Testis (tissue), 3 donors: ENCODE data around the gene SLC46A2. TPM values are rescaled to one million over a fixed set of nuclear protein-coding genes. Genes with fewer than 3 reads are reported as not detected.

Experiments
- DNase-seq: peaks from one replicate; pipeline ENCODE4 v3.0.0-alpha.2; 2019
- H3K27ac ChIP-seq, 2 donors: fragments of 200-600 bp; sonication (generic); one replicate each; pipeline ENCODE4 v1.5.1; 2019
- H3K27me3 ChIP-seq: fragments of 200-600 bp; sonication (generic); one replicate; pipeline ENCODE4 v1.5.1; 2019
- H3K36me3 ChIP-seq: fragments of 200-600 bp; sonication (generic); one replicate; pipeline ENCODE4 v1.5.1; 2017; ENCODE audit warnings: low read depth; ENCODE audit errors: missing control alignments
- H3K4me1 ChIP-seq: fragments of 200-600 bp; sonication (generic); one replicate; pipeline ENCODE4 v1.5.1; 2019
- H3K4me3 ChIP-seq, 2 donors: fragments of 200-600 bp; sonication (generic); one replicate each; pipeline ENCODE4 v1.5.1; 2017 to 2019
- H3K9me3 ChIP-seq: fragments of 200-600 bp; sonication (generic); one replicate; pipeline ENCODE4 v1.5.1; 2017
- POLR2A ChIP-seq: fragments of 450-650 bp; IDR thresholded peaks from one replicate; pipeline ENCODE4 v1.6.1; 2017; ENCODE audit warnings: antibody characterized with exemption, mild to moderate bottlenecking, moderate library complexity
- WGBS, 2 donors: methylation state at CpG; one replicate each; pipeline ENCODE4 v1.1.5; 2018; 5-methylcytosine and 5-hydroxymethylcytosine counted together
- intact Hi-C: fragments of 100-400 bp; cut with DNase I; formaldehyde crosslinking; loops from one replicate; pipeline ENCODE4 v1.15.1; 2023; ENCODE audit warnings: low total_unique reads
- polyA plus RNA-seq: library from polyadenylated mRNA; stranded (reverse); fragments of 350-450 nt; fragmentation: Illumina TruSeq; extraction: RNeasy Lipid Tissue Mini Kit (QIAGEN cat#74804); gene quantifications from one replicate; pipeline ENCODE4 v1.2.3, GENCODE V29; 2014; ENCODE audit warnings: low read depth, low replicate concordance; ENCODE audit not compliant: insufficient read depth
- total RNA-seq, 2 donors: library from RNA; depleted of rRNA; stranded (reverse); fragments of >200 nt; gene quantifications; one replicate each; pipeline ENCODE4 v1.2.3, GENCODE V29; 2016
- TF ChIP-seq, protein P1 (sequence below), 3 experiments: fragments of 450-650 bp in 2 of 3; fragments of 200-600 bp in 1 of 3; sonication (generic) in 1 of 3; IDR thresholded peaks; one replicate each; pipeline ENCODE4 v1.5.1; 2016 to 2019; ENCODE audit warnings: antibody characterized with exemption in 3 of 3, mild to moderate bottlenecking in 2 of 3, moderate library complexity in 1 of 3

The SLC46A2 gene
- total and polyA plus RNA-seq, 3 donors from 2014 or later, result 1.4 to 2.4 (median 1.9) TPM

GRCh38 chr9:112921549-112921948 is 30.9 kb upstream of the SLC46A2 start:
- no peak overlapping the region for H3K27ac ChIP-seq
- TF ChIP-seq, protein P1, sequence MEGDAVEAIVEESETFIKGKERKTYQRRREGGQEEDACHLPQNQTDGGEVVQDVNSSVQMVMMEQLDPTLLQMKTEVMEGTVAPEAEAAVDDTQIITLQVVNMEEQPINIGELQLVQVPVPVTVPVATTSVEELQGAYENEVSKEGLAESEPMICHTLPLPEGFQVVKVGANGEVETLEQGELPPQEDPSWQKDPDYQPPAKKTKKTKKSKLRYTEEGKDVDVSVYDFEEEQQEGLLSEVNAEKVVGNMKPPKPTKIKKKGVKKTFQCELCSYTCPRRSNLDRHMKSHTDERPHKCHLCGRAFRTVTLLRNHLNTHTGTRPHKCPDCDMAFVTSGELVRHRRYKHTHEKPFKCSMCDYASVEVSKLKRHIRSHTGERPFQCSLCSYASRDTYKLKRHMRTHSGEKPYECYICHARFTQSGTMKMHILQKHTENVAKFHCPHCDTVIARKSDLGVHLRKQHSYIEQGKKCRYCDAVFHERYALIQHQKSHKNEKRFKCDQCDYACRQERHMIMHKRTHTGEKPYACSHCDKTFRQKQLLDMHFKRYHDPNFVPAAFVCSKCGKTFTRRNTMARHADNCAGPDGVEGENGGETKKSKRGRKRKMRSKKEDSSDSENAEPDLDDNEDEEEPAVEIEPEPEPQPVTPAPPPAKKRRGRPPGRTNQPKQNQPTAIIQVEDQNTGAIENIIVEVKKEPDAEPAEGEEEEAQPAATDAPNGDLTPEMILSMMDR (IDR thresholded peaks at IDR 0.05), result peak; percentile 20 to 33 (median 24)
- no peak for TF ChIP-seq POLR2A
- H3K4me1 ChIP-seq, result no peaks in the 10 kb centered on the region
- H3K4me3 ChIP-seq, result no peak overlapping the region
- intact Hi-C loops, result no loop called here
- H3K36me3 ChIP-seq, result no peaks in the 10 kb centered on the region
- peak; percentile 40 for DNase-seq
- 27 to 32% methylated on average over 3 of the region's 3 CpGs for WGBS, 2 donors
- no peaks in the 10 kb centered on the region for H3K27me3 ChIP-seq
- H3K9me3 ChIP-seq, result no peaks in the 10 kb centered on the region

- DNase-seq, result no peak
- H3K4me1 ChIP-seq, result no peaks in the 10 kb centered on the region
- no peaks in the 10 kb centered on the region for H3K27me3 ChIP-seq
- WGBS, 2 donors, result 69 to 74% methylated on average over 1 of the region's 1 CpG
- intact Hi-C loops, result no loop called here
- H3K4me3 ChIP-seq, result no peak overlapping the region
- no peaks in the 10 kb centered on the region for H3K36me3 ChIP-seq
- H3K27ac ChIP-seq, result no peak overlapping the region
- H3K9me3 ChIP-seq, result no peaks in the 10 kb centered on the region
- TF ChIP-seq, protein P1 (IDR thresholded peaks at IDR 0.05), result no peak
- TF ChIP-seq POLR2A, result no peak
These were observed 27.3 kb upstream of the SLC46A2 start for GRCh38 chr9:112917987-112918362.

DNA sequence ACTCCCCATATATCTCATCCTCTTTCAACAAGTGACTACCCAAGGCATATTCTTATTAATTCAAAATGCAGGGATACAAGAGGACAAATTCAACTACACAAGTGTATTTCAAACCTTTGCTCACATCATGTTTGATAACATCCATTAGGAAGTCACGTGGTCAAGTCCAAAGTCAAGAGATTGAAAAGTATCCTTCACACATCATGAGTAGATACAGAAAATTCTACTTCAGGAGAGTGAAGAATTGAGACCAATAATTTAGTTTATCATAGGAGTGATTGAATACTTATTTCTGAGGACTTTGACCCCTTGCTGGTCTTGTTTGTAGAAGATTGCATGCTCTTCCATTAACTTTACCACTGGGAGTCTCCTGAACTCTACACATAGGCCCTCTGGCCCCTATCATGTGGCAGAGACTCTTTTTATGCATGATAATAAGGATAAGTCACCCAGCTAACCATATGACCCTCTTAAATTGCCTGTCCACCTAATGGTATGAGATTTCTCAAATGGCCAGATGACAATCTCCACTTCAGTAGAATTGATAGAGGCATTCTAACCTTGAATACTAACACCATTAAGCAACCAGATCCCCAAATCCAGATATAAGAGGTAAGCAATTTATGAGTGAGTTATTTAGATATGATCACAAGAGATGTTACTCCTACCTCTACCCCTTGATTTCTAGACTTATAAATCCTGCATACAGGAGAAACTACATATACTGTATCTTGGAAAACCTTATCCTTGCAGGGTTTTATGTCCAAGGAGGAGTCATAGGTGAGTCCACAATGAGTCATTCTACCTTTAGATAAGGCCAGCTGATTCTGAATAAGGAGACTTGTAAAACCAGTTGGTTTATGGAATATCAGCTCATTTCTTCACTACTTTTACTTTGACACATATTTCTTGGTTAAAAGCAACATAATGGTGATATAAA is 26.6 kb upstream of the SLC46A2 start:
- Histone ChIP-seq H3K27ac (no peak overlapping the region), H3K4me1 (no peaks in the 10 kb centered on the region), H3K36me3 (no peaks in the 10 kb centered on the region), H3K4me3 (no peak overlapping the region), H3K9me3 (no peaks in the 10 kb centered on the region), H3K27me3 (no peaks in the 10 kb centered on the region)
- intact Hi-C loops, result no loop called here
- WGBS, 2 donors, result 62 to 71% methylated on average over 1 of the region's 1 CpG
- TF ChIP-seq POLR2A, result no peak
- TF ChIP-seq, protein P1 (IDR thresholded peaks at IDR 0.05), result no peak
- DNase-seq, result no peak

DNA sequence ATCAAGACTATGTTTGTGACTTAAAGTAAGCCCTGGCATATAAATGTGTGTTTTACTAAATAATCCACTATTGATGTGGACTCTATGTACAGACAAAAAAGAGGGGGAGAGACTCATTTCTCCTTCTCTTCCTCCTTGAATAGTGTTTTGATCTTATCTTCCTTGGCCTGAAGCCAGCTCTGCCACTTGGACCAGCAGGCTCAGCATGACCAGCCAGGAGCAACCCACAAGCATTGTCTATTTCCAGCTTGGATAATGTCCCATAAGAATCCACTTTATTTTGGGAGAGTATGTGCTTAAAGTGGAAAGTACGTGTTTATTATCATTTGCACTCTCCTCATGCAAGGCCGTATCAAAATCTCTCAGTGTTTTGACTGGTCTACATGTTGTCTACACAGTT is 23.8 kb upstream of the SLC46A2 start:
- Histone ChIP-seq H3K36me3 (no peaks in the 10 kb centered on the region), H3K27ac (no peak overlapping the region), H3K4me1 (no peaks in the 10 kb centered on the region), H3K4me3 (no peak overlapping the region), H3K9me3 (no peaks in the 10 kb centered on the region), H3K27me3 (no peaks in the 10 kb centered on the region)
- 49 to 74% methylated on average over 2 of the region's 2 CpGs for WGBS, 2 donors
- intact Hi-C loops, result no loop called here
- TF ChIP-seq POLR2A, result no peak
- TF ChIP-seq, protein P1 (IDR thresholded peaks at IDR 0.05), result no peak
- DNase-seq, result no peak
